Measurements from ENCODE around the gene TNNT1.
A peak's percentile ranks its signal among the peaks of the same experiment; 100 is the strongest.
"Not testable (repeated sequence)": the region's sequence is repeated elsewhere in the genome, so short reads cannot be mapped to it uniquely, and the experiment has no call there.

TNNT1 gene

GRCh38 chr19:55136399-55137102, 12.5 kb downstream of the TNNT1 start:
- DNase-seq = no peak

- DNase-seq = no peak
Observed at GRCh38 chr19:55134736-55135135, 14.3 kb downstream of the TNNT1 start.

GRCh38 chr19:55133639-55134444, 15.2 kb downstream of the TNNT1 start:
- DNase-seq = no peak

GRCh38 chr19:55132453-55133129, 16.4 kb downstream of the TNNT1 start:
- no peak for DNase-seq

GRCh38 chr19:55131421-55131820, 17.6 kb downstream of the TNNT1 start:
- no peak for DNase-seq

- no peak for DNase-seq
Observed at GRCh38 chr19:55119053-55119452, 30.0 kb downstream of the TNNT1 start.

GRCh38 chr19:55118401-55118991, 30.5 kb downstream of the TNNT1 start:
- no peak for DNase-seq

GRCh38 chr19:55117663-55118391, 31.2 kb downstream of the TNNT1 start:
- peak; percentile 98 for DNase-seq

GRCh38 chr19:55116859-55117662, 31.9 kb downstream of the TNNT1 start, which contains the start of gene PPP1R12C:
PPP1R12C (minus strand) TSS chr19:55117637; CDS start chr19:55117543, 94 bp downstream.
- DNase-seq = no peak

GRCh38 chr19:55116232-55116858, 32.7 kb downstream of the TNNT1 start:
- no peak for DNase-seq

- no peak for DNase-seq
Observed at GRCh38 chr19:55115446-55116065, 33.5 kb downstream of the TNNT1 start.

GRCh38 chr19:55114566-55115145, 34.4 kb downstream of the TNNT1 start:
- no peak for DNase-seq

- no peak for DNase-seq
Observed at GRCh38 chr19:55113570-55114039, 35.4 kb downstream of the TNNT1 start.

GRCh38 chr19:55112777-55113569, 36.0 kb downstream of the TNNT1 start:
- no peak for DNase-seq

- DNase-seq = no peak
Observed at GRCh38 chr19:55112246-55112776, 36.7 kb downstream of the TNNT1 start.

- DNase-seq = no peak
Observed at GRCh38 chr19:55111238-55111831, 37.7 kb downstream of the TNNT1 start.

- no peak for DNase-seq
Observed at GRCh38 chr19:55109527-55110291, 39.3 kb downstream of the TNNT1 start.

- DNase-seq = not testable (repeated sequence)
Observed at GRCh38 chr19:55107252-55107651, 41.8 kb downstream of the TNNT1 start.

Data from NCI-H526 treated with DMSO at 0.1 percent for 48 hours (cell line).